Loucy (cell line): ENCODE data around the gene SCFD1.

Experiments
- H2AFZ ChIP-seq: fragments of 200-600 bp; sonication (generic); 2 replicates; pipeline ENCODE4 v1.6.0; 2016; ENCODE audit warnings: antibody characterized with exemption, mild to moderate bottlenecking, low read length, moderate library complexity
- H3F3A ChIP-seq: fragments of 200-600 bp; 2 replicates; pipeline ENCODE4 v1.6.0; 2016; ENCODE audit warnings: antibody characterized with exemption, low read depth, mild to moderate bottlenecking
- H3K27me3 ChIP-seq: fragments of 200-600 bp; sonication (generic); 2 replicates; pipeline ENCODE4 v1.6.1; 2014; ENCODE audit warnings: low read length, mild to moderate bottlenecking; ENCODE audit not compliant: insufficient read depth, poor library complexity, severe bottlenecking
- H3K36me3 ChIP-seq: fragments of 200-600 bp; sonication (generic); 2 replicates; pipeline ENCODE4 v1.6.1; 2016; ENCODE audit warnings: low read length; ENCODE audit not compliant: insufficient read depth
- H3K4me1 ChIP-seq: fragments of 200-600 bp; sonication (generic); 2 replicates; pipeline ENCODE4 v1.5.1; 2014; ENCODE audit warnings: low read length, mild to moderate bottlenecking; ENCODE audit not compliant: insufficient read depth, poor library complexity, severe bottlenecking
- H3K4me2 ChIP-seq: fragments of 200-600 bp; sonication (generic); 2 replicates; pipeline ENCODE4 v1.6.0; 2014; ENCODE audit warnings: antibody characterized with exemption, low read length, low read depth, mild to moderate bottlenecking; ENCODE audit not compliant: poor library complexity, severe bottlenecking
- H3K4me3 ChIP-seq: fragments of 200-600 bp; sonication (generic); 2 replicates; pipeline ENCODE4 v1.5.1; 2014; ENCODE audit warnings: low read length, mild to moderate bottlenecking, mixed read lengths; ENCODE audit not compliant: poor library complexity, severe bottlenecking
- H3K79me2 ChIP-seq: fragments of 200-600 bp; sonication (generic); 2 replicates; pipeline ENCODE4 v1.6.1; 2014; ENCODE audit warnings: low read length; ENCODE audit not compliant: insufficient read depth
- H3K9ac ChIP-seq: fragments of 200-600 bp; sonication (generic); 2 replicates; pipeline ENCODE4 v1.6.0; 2014; ENCODE audit warnings: mild to moderate bottlenecking, low read depth, low read length, moderate library complexity; ENCODE audit not compliant: poor library complexity, severe bottlenecking
- H3K9me2 ChIP-seq: fragments of 200-600 bp; sonication (generic); replicated peaks from 2 replicates; pipeline ENCODE4 v1.6.1; 2016; ENCODE audit warnings: low read depth, low read length, mixed read lengths
- H3K9me3 ChIP-seq: fragments of 200-600 bp; sonication (generic); 2 replicates; pipeline ENCODE4 v1.6.1; 2014; ENCODE audit warnings: mild to moderate bottlenecking, antibody characterized with exemption, low read length, low read depth; ENCODE audit not compliant: insufficient read depth
- H4K20me1 ChIP-seq: fragments of 200-600 bp; sonication (generic); 2 replicates; pipeline ENCODE4 v1.6.0; 2014; ENCODE audit warnings: antibody characterized with exemption, low read length, mild to moderate bottlenecking; ENCODE audit not compliant: insufficient read depth, poor library complexity, severe bottlenecking
- EZH2phosphoT487 ChIP-seq: fragments of 200-600 bp; IDR thresholded peaks from 2 replicates; pipeline ENCODE4 v1.6.1; 2018; ENCODE audit warnings: antibody characterized with exemption, mild to moderate bottlenecking, moderate library complexity, borderline replicate concordance
- TF ChIP-seq, protein P1 (sequence below): fragments of 200-600 bp; sonication (generic); conservative IDR thresholded peaks from 2 replicates; pipeline ENCODE4 v1.5.1; 2014; ENCODE audit warnings: mild to moderate bottlenecking, antibody characterized with exemption, low read length

SCFD1 gene

DNA sequence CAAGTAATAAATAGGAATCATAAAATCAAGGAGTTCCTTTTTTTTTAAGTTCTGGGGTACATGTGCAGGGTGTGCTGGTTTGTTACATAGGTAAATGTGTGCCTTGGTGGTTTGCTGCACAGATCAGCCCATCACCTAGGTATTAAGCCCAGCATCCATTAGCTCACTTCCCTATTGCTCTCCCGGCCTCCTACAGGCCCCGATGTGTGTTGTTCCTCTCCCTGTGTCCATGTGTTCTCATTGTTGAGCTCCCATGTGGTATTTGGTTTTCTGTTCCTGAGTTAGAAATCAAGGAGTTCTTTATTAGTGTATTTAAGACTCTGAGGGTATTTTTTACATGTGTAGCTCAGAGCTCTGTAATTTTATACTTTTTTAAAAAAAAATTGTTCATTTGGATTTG, 86.0 kb downstream of the SCFD1 start:
- Histone ChIP-seq H3K4me2 (no peak overlapping the region), H3K36me3 (peaks cover 40% of the 10 kb centered on the region; the same call in 1 of the 2 replicates), H3F3A (no peaks in the 10 kb centered on the region), H3K9ac (no peak overlapping the region), H3K4me3 (no peak overlapping the region), H3K79me2 (no peaks in the 10 kb centered on the region), H4K20me1 (no peaks in the 10 kb centered on the region), H3K27me3 (no peaks in the 10 kb centered on the region), H3K4me1 (no peaks in the 10 kb centered on the region), H3K9me2 (no peaks in the 10 kb centered on the region), H2AFZ (no peak overlapping the region), H3K9me3 (no peaks in the 10 kb centered on the region)
- TF ChIP-seq, protein P1, sequence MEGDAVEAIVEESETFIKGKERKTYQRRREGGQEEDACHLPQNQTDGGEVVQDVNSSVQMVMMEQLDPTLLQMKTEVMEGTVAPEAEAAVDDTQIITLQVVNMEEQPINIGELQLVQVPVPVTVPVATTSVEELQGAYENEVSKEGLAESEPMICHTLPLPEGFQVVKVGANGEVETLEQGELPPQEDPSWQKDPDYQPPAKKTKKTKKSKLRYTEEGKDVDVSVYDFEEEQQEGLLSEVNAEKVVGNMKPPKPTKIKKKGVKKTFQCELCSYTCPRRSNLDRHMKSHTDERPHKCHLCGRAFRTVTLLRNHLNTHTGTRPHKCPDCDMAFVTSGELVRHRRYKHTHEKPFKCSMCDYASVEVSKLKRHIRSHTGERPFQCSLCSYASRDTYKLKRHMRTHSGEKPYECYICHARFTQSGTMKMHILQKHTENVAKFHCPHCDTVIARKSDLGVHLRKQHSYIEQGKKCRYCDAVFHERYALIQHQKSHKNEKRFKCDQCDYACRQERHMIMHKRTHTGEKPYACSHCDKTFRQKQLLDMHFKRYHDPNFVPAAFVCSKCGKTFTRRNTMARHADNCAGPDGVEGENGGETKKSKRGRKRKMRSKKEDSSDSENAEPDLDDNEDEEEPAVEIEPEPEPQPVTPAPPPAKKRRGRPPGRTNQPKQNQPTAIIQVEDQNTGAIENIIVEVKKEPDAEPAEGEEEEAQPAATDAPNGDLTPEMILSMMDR, result no peak
- no peak for TF ChIP-seq EZH2phosphoT487

DNA sequence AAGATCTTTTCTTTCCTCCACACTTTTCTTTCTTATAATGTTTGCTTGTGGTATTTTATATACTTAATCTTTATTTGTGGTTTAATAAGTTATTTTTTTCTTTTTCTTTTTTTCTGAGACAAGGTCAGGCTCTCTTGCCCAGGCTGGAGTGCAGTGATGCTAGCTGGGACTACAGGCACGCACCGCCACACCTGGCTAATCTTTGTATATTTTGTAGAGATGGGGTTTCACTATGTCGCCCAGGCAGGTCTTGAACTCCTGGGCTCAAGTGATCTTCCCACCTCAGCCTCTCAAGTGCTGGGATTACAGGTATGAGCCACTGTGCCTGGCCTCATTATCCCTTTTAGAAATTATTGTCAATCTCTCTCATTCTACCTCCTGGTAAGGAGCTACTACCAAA, 87.1 kb downstream of the SCFD1 start:
- Histone ChIP-seq H3K9ac (no peak overlapping the region), H3K9me2 (no peaks in the 10 kb centered on the region), H3K4me3 (no peak overlapping the region), H3K27me3 (no peaks in the 10 kb centered on the region), H2AFZ (no peak overlapping the region), H3K9me3 (no peaks in the 10 kb centered on the region), H3K4me1 (no peaks in the 10 kb centered on the region), H3K79me2 (no peaks in the 10 kb centered on the region), H3K36me3 (peaks cover 40% of the 10 kb centered on the region; the same call in 1 of the 2 replicates), H3F3A (no peaks in the 10 kb centered on the region), H4K20me1 (no peaks in the 10 kb centered on the region), H3K4me2 (no peak overlapping the region)
- no peak for TF ChIP-seq EZH2phosphoT487
- TF ChIP-seq, protein P1, result no peak

DNA sequence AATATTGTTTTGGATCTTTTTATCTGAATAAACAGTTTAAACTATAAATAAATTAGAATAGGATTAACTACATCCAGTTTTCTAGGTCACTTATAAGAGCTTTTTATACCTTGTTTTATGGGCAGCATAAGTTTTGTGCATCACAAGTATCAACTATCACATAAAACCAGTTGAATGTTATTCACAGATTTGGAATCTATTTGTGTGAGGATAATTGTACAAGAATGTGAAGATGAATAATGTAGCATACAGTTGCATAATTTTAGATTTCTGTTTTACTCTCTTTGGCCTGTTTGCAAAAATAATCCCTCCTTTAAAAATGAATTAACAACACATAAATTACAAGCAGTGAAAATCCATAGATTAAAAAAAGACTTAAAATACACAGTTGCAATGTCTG, 88.8 kb downstream of the SCFD1 start:
- H3K4me3 ChIP-seq, result no peak overlapping the region
- no peaks in the 10 kb centered on the region for H3K27me3 ChIP-seq
- no peaks in the 10 kb centered on the region for H3K79me2 ChIP-seq
- no peaks in the 10 kb centered on the region for H3K4me1 ChIP-seq
- no peak for TF ChIP-seq EZH2phosphoT487
- no peak overlapping the region for H2AFZ ChIP-seq
- H4K20me1 ChIP-seq, result no peaks in the 10 kb centered on the region
- H3F3A ChIP-seq, result no peaks in the 10 kb centered on the region
- peaks cover 32% of the 10 kb centered on the region; the same call in 1 of the 2 replicates for H3K36me3 ChIP-seq
- H3K9ac ChIP-seq, result no peak overlapping the region
- H3K9me2 ChIP-seq, result no peaks in the 10 kb centered on the region
- H3K4me2 ChIP-seq, result no peak overlapping the region
- H3K9me3 ChIP-seq, result no peaks in the 10 kb centered on the region

DNA sequence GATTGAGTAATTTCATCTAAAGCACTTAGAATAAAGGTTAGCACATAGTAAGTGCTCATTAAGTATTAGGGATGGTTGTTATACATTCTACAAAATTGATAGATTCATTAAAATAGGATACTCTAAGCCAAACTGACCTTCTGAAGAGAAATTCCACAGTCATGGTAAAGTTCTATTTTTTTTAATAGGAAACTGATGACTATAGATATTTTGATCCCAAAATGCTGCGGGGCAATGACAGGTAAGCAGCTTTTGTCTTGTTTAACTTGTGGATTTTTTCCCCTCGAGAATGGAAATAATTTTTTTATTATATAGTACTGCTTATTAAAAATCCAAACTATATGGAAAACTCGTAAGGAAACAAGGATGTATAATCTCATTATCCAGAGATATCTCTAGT, 97.0 kb downstream of the SCFD1 start:
- no peaks in the 10 kb centered on the region for H4K20me1 ChIP-seq
- no peaks in the 10 kb centered on the region for H3F3A ChIP-seq
- peaks cover 8% of the 10 kb centered on the region; the same call in 1 of the 2 replicates for H3K36me3 ChIP-seq
- H3K4me2 ChIP-seq, result no peak overlapping the region
- H3K9me2 ChIP-seq, result no peaks in the 10 kb centered on the region
- no peaks in the 10 kb centered on the region for H3K79me2 ChIP-seq
- H3K9ac ChIP-seq, result no peak overlapping the region
- no peak overlapping the region for H3K4me3 ChIP-seq
- H2AFZ ChIP-seq, result no peak overlapping the region
- no peaks in the 10 kb centered on the region for H3K27me3 ChIP-seq
- H3K9me3 ChIP-seq, result no peaks in the 10 kb centered on the region
- H3K4me1 ChIP-seq, result peaks cover 7% of the 10 kb centered on the region
- TF ChIP-seq, protein P1, result no peak
- TF ChIP-seq EZH2phosphoT487, result no peak
